ENCODE data around the gene PADI4.

- TF ChIP-seq POLR2A (IDR thresholded peaks at IDR 0.05): no peak
- no peak for TF ChIP-seq CTCF (IDR thresholded peaks at IDR 0.05)
These were observed 43.0 kb downstream of the PADI4 start for GRCh38 chr1:17350928-17351446.
